ENCODE measurements around the gene ARHGEF39.

DNA sequence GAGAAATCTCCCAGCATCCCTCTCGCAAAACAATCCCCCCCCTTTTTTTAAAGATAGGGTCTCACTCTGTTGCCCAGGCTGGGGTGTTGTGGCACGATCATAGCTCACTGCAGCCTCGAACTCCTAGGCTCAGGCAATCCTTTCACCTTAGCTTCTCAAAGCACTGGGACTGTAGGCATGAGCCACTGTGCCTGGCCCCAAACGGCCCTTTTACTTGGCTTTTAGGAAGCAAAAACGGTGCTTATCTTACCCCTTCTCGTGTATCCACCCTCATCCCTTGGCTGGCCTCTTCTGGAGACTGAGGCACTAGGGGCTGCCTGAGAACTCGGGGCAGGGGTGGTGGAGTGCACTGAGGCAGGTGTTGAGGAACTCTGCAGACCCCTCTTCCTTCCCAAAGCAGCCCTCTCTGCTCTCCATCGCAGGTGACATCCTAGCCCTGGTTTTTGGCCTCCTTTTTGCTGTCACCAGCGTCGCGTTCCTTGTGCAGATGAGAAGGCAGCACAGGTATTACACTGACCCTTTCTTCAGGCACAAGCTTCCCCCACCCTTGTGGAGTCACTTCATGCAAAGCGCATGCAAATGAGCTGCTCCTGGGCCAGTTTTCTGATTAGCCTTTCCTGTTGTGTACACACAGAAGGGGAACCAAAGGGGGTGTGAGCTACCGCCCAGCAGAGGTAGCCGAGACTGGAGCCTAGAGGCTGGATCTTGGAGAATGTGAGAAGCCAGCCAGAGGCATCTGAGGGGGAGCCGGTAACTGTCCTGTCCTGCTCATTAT, 15.5 kb upstream of the ARHGEF39 start:
- TF ChIP-seq, protein P1, sequence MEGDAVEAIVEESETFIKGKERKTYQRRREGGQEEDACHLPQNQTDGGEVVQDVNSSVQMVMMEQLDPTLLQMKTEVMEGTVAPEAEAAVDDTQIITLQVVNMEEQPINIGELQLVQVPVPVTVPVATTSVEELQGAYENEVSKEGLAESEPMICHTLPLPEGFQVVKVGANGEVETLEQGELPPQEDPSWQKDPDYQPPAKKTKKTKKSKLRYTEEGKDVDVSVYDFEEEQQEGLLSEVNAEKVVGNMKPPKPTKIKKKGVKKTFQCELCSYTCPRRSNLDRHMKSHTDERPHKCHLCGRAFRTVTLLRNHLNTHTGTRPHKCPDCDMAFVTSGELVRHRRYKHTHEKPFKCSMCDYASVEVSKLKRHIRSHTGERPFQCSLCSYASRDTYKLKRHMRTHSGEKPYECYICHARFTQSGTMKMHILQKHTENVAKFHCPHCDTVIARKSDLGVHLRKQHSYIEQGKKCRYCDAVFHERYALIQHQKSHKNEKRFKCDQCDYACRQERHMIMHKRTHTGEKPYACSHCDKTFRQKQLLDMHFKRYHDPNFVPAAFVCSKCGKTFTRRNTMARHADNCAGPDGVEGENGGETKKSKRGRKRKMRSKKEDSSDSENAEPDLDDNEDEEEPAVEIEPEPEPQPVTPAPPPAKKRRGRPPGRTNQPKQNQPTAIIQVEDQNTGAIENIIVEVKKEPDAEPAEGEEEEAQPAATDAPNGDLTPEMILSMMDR (IDR thresholded peaks at IDR 0.05; ENCODE audit: low read depth, low read length), result no peak
- TF ChIP-seq POLR2A (IDR thresholded peaks at IDR 0.05; ENCODE audit: extremely low read depth, insufficient read length) (no peak), MYC (IDR thresholded peaks at IDR 0.05; ENCODE audit: low read depth, low read length) (no peak)
- TF ChIP-seq, protein P2, sequence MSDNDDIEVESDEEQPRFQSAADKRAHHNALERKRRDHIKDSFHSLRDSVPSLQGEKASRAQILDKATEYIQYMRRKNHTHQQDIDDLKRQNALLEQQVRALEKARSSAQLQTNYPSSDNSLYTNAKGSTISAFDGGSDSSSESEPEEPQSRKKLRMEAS (IDR thresholded peaks at IDR 0.05; ENCODE audit: low read depth, low read length), result no peak
